NCI-H774 (cell line): ENCODE data around the gene USP35.
"Not testable (repeated sequence)": the region's sequence is repeated elsewhere in the genome, so short reads cannot be mapped to it uniquely, and the experiment has no call there.

Source experiments
- DNase-seq: peaks from one replicate; lab custom pipeline; 2025; lab: John Stamatoyannopoulos, UW

Gene USP35

GRCh38 chr11:78233046-78233445 is 44.3 kb downstream of the USP35 start:
- not testable (repeated sequence) for DNase-seq

GRCh38 chr11:78234006-78234405 is 45.3 kb downstream of the USP35 start:
- DNase-seq = no peak

- DNase-seq = no peak
These were observed 48.8 kb downstream of the USP35 start for GRCh38 chr11:78237293-78238046.

DNA sequence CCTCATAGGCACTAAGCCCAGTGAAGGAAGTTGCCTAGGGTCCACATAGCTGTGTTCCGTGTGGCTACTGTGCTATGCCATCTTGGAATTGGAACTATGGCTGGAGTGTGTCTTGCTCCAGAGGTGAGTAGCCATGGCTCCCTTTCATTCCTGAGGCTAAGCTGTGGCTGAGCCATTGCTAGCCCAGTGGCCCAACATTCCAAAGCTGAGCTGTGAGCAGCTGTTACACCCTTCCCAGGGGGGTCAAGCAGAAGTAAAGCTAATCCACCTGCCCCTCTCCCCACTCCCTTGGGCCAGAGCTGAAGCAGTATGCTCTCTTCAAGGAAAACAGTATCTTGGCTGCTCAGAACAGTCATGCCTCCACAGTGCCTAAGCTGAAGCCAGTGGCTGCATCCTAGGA is 51.1 kb downstream of the USP35 start:
- no peak for DNase-seq

DNA sequence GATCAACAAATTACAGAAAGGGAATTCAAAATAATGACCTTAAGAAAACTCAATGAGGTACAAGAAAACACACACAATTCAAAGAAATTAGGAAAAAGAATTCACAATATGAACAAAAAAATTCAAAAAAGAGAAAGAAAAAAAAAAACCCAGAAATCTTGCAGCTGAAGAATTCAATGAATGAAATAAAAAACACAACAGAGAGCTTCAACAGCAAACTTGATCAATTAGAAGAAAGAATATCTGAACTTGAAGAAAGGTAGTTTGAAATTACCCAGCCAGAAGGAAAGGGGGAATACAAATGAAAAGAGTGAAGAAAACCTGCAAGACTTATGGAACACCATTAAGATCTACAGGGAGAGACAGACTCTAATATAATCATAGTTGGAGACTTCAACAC is 52.8 kb downstream of the USP35 start:
- DNase-seq = no peak

GRCh38 chr11:78244080-78244479 is 55.4 kb downstream of the USP35 start:
- no peak for DNase-seq

DNA sequence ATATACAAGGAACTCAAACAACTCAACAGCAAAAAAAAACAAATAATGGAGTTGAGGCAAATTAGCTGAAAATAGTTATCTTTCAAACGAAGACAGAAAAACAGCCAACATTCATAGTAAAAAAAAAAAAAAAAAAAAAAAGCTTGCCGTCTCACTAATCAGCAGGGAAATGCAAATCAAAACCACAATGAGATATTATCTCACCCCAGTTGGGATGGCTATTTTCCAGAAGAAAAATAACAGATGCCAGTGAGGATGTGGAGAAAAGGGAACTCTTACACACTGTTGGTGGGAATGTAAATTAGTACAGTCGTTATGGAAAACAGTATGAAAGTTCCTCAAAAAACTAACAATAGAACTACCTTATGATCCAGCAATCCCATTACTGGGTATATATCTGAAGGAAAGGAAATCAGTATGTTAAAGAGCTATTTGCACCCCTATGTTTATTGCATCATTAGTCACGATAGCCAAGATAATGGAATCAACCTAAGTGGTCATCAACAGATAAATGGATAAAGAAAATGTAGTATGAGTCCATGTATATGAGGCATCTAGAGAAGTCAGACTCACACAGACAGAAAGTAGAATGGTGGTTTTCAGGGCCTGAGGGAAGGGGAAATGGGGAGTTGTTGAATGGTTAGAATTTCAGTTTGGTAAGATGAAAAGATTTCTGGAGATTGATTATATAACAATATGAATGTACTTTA is 56.0 kb downstream of the USP35 start:
- no peak for DNase-seq

GRCh38 chr11:78248191-78248590 is 59.5 kb downstream of the USP35 start:
- DNase-seq = no peak

DNA sequence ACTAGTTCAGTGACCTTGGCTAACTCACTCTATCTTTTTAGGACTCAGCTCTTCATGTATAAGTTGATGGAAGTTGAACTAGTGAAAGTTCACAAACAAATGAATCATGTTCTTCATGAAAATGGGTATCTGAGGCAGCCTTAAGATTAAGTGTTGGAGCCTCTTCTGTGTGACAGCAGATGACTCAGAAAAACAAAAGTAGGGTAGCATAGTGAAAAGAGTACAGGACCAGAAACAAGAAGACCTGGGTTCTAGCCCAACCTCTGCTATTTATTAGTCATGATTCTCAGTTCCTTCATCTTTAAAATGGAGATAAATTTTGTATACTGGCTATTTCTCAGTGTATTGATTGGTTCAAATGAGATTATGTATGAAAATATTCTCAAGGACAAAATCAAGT is 60.2 kb downstream of the USP35 start:
- no peak for DNase-seq

DNA sequence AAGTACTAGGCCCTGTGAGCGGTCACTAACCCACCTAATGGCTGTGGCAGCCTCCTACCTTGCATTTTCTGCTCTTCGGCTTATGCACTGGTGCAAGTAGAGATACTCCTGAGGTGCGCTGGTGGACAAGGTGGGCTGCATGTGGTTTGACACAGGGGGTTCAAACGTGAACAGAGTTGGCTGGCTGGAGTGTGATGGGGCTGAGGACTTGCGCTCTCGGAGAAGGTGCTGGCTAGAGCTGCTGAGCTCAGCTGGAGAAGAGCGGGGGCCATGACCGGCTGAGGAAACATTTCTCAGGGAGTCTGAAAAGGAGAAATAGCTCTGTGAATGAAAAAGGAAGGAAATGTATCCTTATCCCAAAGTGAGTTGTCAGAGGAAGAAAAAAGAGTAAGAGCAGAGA is 61.4 kb downstream of the USP35 start:
- no peak for DNase-seq

DNA sequence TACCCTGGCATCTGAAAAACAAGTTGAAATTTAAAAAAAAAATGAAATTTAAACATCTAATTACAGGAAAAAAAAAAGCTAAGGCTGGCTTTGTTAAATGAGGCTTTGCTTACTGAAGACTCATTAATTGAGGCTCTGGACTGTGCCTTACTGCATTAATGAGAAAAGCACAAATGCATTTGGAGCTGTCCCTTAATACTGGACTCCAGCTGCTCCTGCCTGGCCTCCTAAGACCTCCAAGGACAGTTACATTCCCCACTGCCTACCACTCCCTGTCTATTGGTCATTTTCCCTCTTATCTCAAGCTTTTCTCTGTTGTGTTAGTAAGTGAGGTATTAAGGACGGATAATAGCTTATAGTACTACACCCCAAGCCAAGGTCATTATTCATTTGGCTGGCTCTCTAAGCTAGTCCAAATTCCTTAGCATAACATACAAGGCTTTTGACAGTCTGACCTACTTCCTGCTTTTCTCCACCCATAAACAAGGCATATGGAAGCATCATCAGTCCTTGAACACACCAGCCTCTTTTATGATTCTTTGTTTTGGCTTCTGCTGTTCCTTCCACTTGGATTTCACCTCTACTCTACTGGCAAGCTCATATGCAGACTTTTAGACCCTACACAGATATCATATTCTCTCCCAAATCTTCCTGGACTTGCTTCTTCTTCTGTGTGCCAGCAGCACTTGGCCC is 62.5 kb downstream of the USP35 start:
- no peak for DNase-seq

GRCh38 chr11:78253797-78254196 is 65.1 kb downstream of the USP35 start:
- no peak for DNase-seq

GRCh38 chr11:78254268-78254667 is 65.5 kb downstream of the USP35 start:
- no peak for DNase-seq

DNA sequence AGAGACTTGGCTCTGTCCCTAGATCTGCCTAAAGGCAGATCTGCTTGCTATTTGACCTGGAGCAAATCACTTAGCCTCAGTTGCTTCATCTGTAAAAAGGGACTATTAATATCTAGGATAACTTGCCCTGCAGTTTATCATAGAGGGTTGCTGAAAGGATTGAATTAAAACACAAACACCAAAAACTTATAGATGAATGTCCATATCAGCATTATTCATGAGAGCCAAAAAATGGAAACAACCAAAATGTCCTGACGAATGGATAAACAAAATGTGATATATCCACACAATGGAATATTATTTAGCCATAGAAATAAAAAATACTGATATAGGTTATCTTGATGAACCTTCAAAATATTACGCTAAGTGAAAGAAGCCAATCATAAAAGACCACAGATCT is 67.2 kb downstream of the USP35 start:
- DNase-seq = no peak

DNA sequence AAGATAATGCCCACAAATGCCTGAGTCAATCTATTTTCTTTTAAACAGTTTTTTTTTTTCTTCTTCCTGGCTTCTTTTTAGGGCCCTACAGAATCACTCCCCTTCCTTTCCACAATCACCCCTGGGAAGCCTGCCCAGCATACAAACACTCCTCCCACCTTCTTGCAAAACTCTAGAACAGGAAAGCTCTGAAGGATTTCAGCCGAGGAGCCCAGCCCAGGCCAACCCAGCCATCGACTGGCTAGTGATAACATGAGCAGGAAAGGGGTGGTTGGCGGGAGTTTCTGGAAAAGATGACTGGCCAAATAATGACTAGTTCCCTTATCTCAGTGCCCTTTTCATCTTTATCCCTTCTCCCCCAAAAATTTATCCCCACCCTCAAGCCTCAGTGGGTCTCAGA is 68.2 kb downstream of the USP35 start:
- DNase-seq = no peak

GRCh38 chr11:78257654-78258053 is 68.9 kb downstream of the USP35 start:
- DNase-seq = no peak

- no peak for DNase-seq
These were observed 71.2 kb downstream of the USP35 start for GRCh38 chr11:78259777-78260487.

DNA sequence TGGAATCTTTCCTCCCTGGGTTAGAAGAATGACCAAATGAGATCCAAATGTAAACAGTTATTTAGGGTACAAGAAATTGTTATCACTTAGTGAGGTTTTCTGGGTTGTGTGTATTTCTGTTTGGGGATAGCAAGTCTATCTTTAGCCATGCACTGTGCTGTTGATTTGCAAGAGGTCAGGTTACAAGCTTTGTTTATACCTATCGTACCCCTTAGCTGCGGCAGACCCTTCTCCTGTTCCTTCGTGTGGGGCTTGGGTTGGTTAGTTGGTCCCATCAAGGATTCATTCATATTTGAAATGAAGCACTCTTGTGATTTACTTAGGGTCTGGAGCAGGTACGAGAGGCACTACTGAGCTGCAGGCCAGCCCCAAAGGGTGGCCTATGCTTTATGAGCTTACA is 72.6 kb downstream of the USP35 start:
- DNase-seq = no peak

- DNase-seq = no peak
These were observed 73.1 kb downstream of the USP35 start for GRCh38 chr11:78261828-78262227.

DNA sequence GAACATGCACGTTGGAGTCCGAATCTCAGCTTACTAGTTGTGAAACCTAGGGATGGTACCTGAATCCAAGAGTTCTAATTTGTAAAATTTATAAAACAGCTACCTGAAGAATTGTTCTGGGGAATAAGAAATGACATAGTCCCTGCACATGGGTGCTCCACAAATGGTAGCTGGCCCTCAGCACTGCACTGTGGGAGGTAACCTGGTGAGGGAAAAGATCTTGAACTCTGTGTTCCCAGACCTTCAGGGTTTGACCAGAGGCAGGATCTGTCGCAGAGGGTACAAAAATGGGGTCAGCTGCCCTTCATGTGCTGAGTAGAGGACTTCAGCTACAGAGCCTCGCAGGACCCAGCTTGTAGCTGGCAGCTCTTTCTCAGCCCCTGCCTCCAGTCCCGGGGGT is 73.5 kb downstream of the USP35 start:
- no peak for DNase-seq

- DNase-seq = no peak
These were observed 74.0 kb downstream of the USP35 start for GRCh38 chr11:78262691-78263090.
